NCI-H2107 (cell line): Measurements from ENCODE around the gene PMEPA1.
A peak's percentile ranks its signal among the peaks of the same experiment; 100 is the strongest.

ENCODE experiments used
- DNase-seq: peaks from one replicate; lab custom pipeline; 2025; lab: John Stamatoyannopoulos, UW

Gene PMEPA1

GRCh38 chr20:57709823-57710799, at the start of gene PMEPA1:
Gene PMEPA1, minus strand, starts transcription at chr20:57710015. Its CDS starts 433 bp downstream, at chr20:57709582.
- DNase-seq: peak; percentile 72

GRCh38 chr20:57757767-57758166, 48.0 kb upstream of the PMEPA1 start:
- no peak for DNase-seq

- no peak for DNase-seq
Measured at GRCh38 chr20:57756921-57757320, 47.1 kb upstream of the PMEPA1 start.

- DNase-seq: no peak
Measured at GRCh38 chr20:57756213-57756612, 46.4 kb upstream of the PMEPA1 start.

- DNase-seq: no peak
Measured at GRCh38 chr20:57755609-57756008, 45.8 kb upstream of the PMEPA1 start.

GRCh38 chr20:57754190-57754589, 44.4 kb upstream of the PMEPA1 start:
- no peak for DNase-seq

GRCh38 chr20:57753332-57754164, 43.7 kb upstream of the PMEPA1 start:
- no peak for DNase-seq

- no peak for DNase-seq
Measured at GRCh38 chr20:57751411-57751810, 41.6 kb upstream of the PMEPA1 start.

GRCh38 chr20:57749869-57750268, 40.1 kb upstream of the PMEPA1 start:
- DNase-seq: no peak

GRCh38 chr20:57749131-57749690, 39.4 kb upstream of the PMEPA1 start:
- no peak for DNase-seq

- peak; percentile 36 for DNase-seq
Measured at GRCh38 chr20:57748601-57749130, 38.9 kb upstream of the PMEPA1 start.

- no peak for DNase-seq
Measured at GRCh38 chr20:57747861-57748481, 38.2 kb upstream of the PMEPA1 start.

GRCh38 chr20:57746832-57747404, 37.1 kb upstream of the PMEPA1 start:
- no peak for DNase-seq

GRCh38 chr20:57746201-57746600, 36.4 kb upstream of the PMEPA1 start:
- no peak for DNase-seq

- no peak for DNase-seq
Measured at GRCh38 chr20:57744206-57744605, 34.4 kb upstream of the PMEPA1 start.

- DNase-seq: no peak
Measured at GRCh38 chr20:57743450-57744095, 33.8 kb upstream of the PMEPA1 start.

- DNase-seq: no peak
Measured at GRCh38 chr20:57742507-57743181, 32.8 kb upstream of the PMEPA1 start.

GRCh38 chr20:57738484-57738883, 28.7 kb upstream of the PMEPA1 start:
- no peak for DNase-seq

GRCh38 chr20:57738053-57738452, 28.2 kb upstream of the PMEPA1 start:
- no peak for DNase-seq

GRCh38 chr20:57737349-57737748, 27.5 kb upstream of the PMEPA1 start:
- DNase-seq: no peak
